NCI-H2107 (cell line): ENCODE results near the gene TMEM184A.
"Not testable (repeated sequence)": the region's sequence is repeated elsewhere in the genome, so short reads cannot be mapped to it uniquely, and the experiment has no call there.

ENCODE experiments used
- DNase-seq: peaks from one replicate; lab custom pipeline; 2025; lab: John Stamatoyannopoulos, UW

The TMEM184A gene

GRCh38 chr7:1590476-1590875 is 34.5 kb upstream of the TMEM184A start:
- DNase-seq = no peak

- no peak for DNase-seq
These were observed 33.0 kb upstream of the TMEM184A start for GRCh38 chr7:1588978-1589377.

- no peak for DNase-seq
These were observed 31.7 kb upstream of the TMEM184A start for GRCh38 chr7:1587738-1588137.

GRCh38 chr7:1586827-1587705 is 31.1 kb upstream of the TMEM184A start:
- no peak for DNase-seq

DNA sequence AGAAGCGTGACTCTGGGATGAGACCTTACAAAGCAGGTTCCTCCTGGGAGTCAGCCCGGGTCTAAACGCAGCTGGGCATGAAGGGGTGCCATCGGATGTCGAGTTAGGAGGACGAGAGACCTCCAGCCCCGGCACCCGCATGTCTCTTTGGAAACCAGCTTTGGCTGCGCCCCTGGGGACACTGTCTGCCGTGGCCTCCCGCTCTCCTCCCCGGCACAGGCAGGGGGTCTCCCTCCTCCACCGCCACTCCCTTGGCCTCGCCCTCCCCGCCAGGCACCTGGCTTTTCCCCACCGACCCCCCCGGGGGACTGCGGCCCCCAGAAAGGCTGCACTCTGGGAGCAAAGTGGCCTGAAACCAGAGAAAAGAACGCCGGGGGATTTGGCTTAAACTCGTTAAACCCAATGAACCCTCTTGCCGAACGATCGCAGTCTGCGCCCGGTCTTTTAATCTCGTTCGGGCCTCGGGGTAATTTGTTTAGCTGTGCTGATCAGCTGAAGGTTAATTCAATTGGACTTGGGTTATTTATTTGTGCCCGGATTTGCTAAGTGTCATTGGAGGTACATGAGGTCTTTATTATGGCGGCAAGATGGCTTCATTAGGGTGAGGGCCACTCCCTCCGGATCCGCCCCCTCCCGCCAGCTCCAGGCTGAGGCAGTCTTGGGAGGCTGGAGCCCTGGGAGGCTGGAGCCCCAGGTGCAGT is 30.3 kb upstream of the TMEM184A start:
- DNase-seq = no peak

DNA sequence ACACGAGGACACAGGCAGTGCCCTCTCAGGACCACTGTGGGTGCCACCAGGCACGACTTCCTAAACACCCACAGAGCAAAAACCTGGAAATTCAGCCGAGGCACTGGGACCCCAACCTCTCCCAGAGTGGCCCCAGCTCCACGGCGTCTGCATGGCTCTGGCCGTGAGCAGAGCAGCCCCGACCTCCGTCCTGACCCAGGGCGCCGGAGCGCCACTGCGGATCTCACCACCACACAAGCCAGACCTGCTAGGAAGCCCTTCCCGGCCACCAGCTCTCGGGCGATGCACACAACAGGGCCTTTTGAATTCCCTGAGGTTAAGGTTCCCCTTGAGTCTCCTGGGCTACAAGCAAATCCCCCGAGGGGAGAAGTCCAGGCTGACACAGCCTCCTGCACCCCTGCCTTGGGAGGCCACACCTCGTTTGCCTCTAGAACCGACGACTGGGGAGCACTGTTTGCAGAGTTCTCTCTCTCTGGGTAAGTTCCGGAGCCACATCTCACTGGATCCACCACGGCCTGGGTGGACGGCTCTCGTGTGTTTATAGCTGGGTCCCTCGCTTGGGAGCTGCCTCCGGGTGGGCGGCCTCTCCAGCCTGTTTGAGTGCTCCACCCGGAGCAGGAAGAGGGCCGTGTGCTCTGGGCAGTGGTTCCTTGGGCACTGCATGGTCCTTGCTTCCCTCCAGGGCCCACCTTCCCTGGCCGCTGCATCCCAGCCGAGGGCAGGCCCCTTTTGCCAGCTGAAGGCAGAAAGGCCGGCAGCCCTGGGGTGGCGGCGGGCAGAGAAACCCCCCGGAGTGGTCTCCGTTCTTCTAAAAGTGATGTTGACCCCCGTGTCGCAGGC is 29.4 kb upstream of the TMEM184A start:
- no peak for DNase-seq

DNA sequence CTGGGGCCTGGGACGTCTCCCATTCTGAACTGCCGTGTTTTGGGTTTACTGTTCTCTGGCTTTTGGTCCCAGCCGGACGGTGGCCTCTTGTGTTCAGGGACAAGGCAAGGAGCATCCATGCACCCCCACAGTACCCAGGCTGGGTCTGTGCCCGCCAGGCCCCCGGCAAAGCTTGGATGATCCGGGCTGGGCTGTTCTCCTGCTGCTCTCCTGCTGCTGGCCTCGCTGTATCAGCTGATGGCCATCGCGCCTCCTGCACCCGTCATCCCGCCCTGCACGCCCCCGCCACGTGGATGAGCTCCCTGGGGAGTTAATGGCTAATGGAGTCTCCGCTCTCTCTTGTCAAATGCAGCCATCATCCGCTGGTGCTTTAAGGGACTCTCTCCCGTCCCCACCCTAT is 28.7 kb upstream of the TMEM184A start:
- no peak for DNase-seq

DNA sequence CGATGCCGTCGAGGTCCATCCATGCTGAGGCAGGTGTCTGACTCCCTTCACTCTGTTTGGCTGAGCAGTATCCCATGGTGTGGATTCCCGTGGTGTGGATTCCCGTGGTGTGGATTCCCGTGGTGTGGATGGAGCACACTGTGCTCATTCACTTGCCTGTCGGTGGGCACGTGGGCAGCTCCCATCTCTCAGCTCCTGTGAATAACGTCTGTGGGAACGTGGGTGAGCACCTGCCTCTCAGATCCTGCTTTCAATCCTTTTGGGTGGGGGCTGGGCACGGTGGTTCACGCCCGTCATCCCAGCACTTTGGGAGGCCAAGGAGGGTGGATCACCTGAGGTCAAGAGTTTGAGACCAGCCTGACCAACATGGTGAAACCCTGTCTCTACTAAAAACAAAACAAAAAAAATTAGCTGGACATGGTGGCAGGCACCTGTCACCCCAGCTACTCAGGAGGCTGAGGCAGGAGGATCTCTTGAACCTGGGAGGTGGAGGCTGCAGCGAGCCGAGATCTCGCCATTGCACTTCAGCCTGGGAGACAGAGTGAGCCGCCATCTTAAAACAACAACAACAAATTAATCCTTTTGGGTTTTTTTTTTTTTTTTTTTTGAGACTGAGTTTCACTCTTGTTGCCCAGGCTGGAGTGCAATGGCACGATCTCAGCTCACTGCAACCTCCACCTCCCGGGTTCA is 27.4 kb upstream of the TMEM184A start:
- DNase-seq = not testable (repeated sequence)

GRCh38 chr7:1580422-1581030 is 24.5 kb upstream of the TMEM184A start:
- DNase-seq = no peak

- DNase-seq = peak; percentile 63
These were observed 23.7 kb upstream of the TMEM184A start for GRCh38 chr7:1579481-1580421.

DNA sequence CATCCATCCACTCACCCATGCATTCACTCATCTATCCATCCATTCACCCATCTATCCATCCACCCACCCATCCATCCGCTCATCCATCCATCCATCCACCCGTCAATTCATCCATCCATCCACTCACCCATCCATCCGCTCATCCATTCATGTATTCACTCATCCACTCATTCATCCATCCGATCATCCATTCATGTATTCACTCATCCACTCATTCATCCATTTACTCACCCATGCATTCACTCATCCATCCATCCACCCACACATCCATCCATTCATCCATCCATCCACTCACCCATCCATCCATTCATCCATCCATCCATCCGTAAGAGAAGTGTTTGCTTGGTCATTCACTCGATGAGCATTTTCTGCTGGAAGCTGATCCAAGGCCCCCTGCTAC is 22.5 kb upstream of the TMEM184A start:
- DNase-seq = no peak

- no peak for DNase-seq
These were observed 20.7 kb upstream of the TMEM184A start for GRCh38 chr7:1576521-1577253.

DNA sequence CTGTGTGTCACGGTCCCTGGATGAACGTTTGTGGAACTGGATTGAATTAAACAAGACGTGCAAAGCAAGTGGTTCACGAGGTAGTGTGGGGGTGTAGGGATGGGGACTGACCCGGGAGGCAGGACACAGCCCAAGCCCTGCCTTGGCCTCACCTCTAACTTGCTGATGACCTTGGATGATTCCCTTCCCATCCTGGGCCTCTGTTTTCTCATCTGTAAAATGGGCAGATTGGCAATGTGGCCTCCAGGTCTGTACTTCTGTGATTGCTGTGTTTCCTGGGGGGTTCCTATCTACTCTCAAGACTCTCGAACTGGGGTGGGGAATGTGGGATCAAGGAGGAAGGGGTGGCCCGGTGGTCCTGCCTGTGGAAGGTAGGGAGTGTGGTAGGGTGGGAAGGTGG is 19.8 kb upstream of the TMEM184A start:
- DNase-seq = no peak

- DNase-seq = no peak
These were observed 16.3 kb upstream of the TMEM184A start for GRCh38 chr7:1572111-1572822.

DNA sequence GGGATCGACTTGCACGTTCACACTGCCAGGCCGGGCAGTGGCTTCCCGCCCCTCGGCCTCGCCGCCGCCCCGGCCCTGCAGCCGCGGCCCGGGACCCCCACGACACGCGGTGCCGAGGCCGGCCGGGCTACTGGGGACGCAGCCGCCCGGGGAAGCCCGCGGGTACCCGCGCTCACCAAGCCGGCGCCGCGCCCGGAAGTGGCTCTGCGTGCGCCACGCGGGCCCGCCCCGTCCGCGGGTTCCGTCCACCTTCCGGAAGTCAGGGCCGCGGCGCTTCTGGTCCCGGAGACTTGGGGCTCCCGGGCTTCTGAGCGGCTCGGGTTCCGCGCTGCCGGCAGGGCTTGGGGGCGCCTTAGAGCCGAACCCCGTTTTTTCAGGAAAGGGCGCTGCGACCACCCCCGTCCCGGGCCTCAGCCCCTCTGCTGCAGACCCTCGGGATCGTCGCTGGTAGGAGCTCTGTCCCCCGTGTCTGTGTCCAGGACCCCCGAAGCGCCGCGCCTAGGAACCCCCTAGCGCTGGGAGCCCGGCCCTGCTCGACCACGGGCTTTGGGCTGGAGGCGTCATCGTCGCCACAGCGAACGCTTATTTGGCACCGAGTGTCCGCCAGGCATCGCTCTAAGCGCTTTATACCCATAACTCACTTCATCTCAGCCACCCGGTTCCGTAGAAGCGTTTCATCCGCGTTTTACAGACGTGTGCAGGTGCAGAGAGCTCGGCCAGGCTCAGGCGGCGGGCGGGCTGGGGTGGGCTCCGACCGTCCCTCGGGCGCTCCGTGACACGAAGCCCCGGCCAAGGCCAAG is 14.0 kb upstream of the TMEM184A start, which contains the start of gene PSMG3:
Gene PSMG3 (minus strand): TSS at position 200 of the 800 bp plus-strand sequence. CDS start 693 bp downstream, outside the sequence.
- peak; percentile 85 for DNase-seq

DNA sequence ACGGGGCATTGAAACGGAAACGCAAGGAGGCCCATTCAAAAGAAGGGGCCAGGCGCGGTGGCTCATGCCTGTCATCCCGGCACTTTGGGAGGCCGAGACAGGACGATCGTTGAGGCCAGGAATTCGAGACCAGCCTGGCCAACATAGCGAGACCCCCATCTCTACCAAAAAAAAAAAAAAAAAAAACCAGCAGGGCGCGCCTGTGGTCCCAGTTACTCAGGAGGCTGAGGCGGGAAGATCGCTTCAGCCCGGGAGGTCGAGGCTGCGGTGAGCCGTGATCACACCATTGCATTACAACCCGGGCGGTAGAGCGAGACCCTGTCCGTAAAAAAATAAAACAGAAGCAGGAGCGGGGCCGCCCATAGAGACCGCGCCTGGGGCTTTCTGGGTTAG is 13.4 kb upstream of the TMEM184A start:
- no peak for DNase-seq

DNA sequence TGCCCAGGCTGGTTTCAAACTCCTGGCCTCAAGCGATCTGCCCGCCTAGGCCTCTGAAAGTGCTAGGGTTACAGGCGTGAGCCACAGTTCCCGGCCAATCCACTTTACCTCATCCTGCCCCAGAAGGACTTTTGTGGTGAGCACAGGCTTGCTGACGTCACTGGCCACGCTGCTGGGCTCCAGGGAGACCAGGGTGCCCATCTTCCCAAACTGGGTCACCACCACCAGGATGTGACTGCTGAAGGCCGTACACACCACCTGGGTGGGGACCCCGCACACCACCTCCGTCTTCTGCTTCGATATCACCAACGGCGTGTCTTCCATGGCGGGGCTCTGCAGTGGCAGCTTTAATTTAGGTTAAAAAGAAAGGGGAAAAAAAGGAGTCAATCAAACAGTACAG is 13.0 kb upstream of the TMEM184A start:
- no peak for DNase-seq
